ENCODE results near the gene BAIAP2. TPM values are rescaled to one million over a fixed set of nuclear protein-coding genes. Genes with fewer than 3 reads are reported as not detected.
A peak's percentile ranks its signal among the peaks of the same experiment; 100 is the strongest.

Gene BAIAP2
- total and polyA plus RNA-seq, 12 donors, result 9.5 to 25.8 (median 15.6) TPM

DNA sequence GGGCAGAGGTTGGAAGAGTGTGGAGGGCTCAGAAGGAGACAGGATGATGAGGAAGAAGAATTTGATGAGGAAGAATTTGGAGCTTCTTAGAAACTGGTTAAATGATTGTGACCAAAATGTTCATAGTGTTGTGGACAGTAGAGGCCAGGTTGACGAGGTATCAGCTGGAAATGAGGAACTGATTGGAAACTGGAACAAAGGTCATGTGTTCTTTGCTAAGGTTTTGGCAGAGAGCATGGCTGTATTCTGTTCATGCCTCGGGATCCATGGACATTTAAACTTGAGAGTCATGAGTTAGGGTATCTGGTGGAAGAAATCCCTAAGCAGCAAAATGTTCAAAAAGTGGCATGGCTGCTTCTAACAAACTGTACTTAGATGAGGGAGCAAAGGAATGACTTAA, 24.0 kb upstream of the BAIAP2 start:
- H3K36me3 ChIP-seq, result no peaks in the 10 kb centered on the region
- TF ChIP-seq, protein P1, sequence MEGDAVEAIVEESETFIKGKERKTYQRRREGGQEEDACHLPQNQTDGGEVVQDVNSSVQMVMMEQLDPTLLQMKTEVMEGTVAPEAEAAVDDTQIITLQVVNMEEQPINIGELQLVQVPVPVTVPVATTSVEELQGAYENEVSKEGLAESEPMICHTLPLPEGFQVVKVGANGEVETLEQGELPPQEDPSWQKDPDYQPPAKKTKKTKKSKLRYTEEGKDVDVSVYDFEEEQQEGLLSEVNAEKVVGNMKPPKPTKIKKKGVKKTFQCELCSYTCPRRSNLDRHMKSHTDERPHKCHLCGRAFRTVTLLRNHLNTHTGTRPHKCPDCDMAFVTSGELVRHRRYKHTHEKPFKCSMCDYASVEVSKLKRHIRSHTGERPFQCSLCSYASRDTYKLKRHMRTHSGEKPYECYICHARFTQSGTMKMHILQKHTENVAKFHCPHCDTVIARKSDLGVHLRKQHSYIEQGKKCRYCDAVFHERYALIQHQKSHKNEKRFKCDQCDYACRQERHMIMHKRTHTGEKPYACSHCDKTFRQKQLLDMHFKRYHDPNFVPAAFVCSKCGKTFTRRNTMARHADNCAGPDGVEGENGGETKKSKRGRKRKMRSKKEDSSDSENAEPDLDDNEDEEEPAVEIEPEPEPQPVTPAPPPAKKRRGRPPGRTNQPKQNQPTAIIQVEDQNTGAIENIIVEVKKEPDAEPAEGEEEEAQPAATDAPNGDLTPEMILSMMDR (IDR thresholded peaks at IDR 0.05), result no peak
- WGBS, 2 donors, result 70 to 74% methylated on average over 2 of the region's 2 CpGs
- H3K4me1 ChIP-seq, result peaks cover 0 to 6% (median 0%) of the 10 kb centered on the region in 9 donors
- no peak overlapping the region for H3K4me3 ChIP-seq
- H3K27ac ChIP-seq, result no peak overlapping the region
- no peak for ATAC-seq
- DNase-seq, result no peak
- H3K9me3 ChIP-seq, result peaks cover 0 to 17% (median 3%) of the 10 kb centered on the region in 11 donors
- H3K27me3 ChIP-seq, result peaks cover 0 to 4% (median 0%) of the 10 kb centered on the region in 7 donors
- intact Hi-C loops (cut with DNase I), result loop anchor here in 1 of 10 donors (10.0 kb wide), 1 partner anchor 194 kb away; no protein-coding TSS in a partner anchor

DNA sequence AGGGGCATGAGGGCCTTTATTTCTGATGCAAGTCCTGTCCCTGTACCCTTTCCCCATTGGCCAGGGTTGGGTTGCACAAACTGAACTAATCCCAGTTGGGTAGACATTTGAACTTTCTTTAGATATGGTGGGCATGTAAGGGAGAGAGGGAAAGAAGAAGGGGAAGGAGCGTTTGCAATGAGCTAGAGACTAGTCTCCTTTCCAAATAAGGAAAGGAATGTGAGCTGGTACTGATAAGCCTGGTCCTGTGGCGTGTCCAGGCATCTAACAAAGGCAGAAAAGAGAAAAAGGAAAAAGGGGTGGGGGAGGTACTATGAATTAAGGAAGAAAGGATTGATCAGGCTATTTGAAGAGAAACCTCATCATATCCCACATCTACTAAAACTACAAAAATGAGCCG, 23.0 kb upstream of the BAIAP2 start:
- WGBS, 2 donors, result 47 to 56% methylated on average over 3 of the region's 3 CpGs
- intact Hi-C loops (cut with DNase I), result loop anchor here in 1 of 10 donors (10.0 kb wide), 1 partner anchor 193 kb away; no protein-coding TSS in a partner anchor
- no peak for DNase-seq
- Histone ChIP-seq H3K4me1 (peaks cover 0 to 6% (median 0%) of the 10 kb centered on the region in 9 donors), H3K36me3 (no peaks in the 10 kb centered on the region), H3K27me3 (no peaks in the 10 kb centered on the region), H3K4me3 (no peak overlapping the region), H3K9me3 (peaks cover 0 to 26% (median 3%) of the 10 kb centered on the region in 11 donors), H3K27ac (no peak overlapping the region)
- TF ChIP-seq, protein P1 (IDR thresholded peaks at IDR 0.05), result no peak
- no peak for ATAC-seq

DNA sequence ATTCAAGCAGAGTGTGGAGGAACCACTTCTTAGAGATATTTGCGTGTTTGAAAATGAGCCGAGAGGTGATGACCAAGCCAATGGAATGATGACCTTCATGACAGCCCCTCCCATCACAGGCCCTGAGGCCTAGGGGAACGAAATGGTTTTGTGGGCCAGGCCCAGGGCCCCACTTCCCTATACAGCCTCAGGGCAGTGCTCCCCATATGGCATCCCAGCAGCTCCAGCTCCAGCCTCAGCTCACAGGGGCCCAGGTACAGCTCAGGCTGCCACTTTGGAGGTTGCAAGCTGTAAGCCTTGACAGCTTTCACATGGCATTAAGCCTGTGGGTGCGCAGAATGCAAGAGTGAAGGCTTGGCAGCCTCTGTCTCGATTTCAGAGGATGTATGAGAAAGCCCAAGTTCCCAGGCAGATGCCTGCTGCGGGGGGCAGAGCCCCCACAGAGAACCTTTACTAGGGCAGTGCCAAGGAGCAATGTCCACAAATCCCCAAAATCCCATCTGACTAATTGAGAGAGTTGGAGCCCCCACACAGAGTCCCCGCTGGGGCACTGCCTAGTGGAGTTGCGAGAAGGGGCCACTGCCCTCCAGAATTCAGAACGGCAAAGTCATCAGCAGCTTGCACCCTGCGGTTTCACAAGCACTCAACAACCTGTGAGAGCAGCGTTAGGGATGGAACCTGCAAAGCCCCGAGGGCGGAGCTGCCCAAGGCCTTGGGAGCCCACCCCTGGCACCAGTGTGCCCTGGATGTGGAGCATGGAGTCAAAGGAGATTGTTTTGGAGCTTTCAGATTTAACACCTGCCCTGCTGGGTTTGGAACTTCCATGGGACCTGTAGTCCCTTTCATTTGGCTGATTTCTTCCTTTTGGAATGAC, 22.1 kb upstream of the BAIAP2 start:
- peaks cover 0 to 12% (median 3%) of the 10 kb centered on the region in 9 donors for H3K4me1 ChIP-seq
- no peaks in the 10 kb centered on the region for H3K27me3 ChIP-seq
- H3K36me3 ChIP-seq, result no peaks in the 10 kb centered on the region
- TF ChIP-seq, protein P1 (IDR thresholded peaks at IDR 0.05), result no peak
- no peak overlapping the region for H3K27ac ChIP-seq
- 88 to 92% methylated on average over 13 of the region's 13 CpGs for WGBS, 2 donors
- H3K9me3 ChIP-seq, result peaks cover 0 to 28% (median 3%) of the 10 kb centered on the region in 11 donors
- DNase-seq (no peak), ATAC-seq (peak in 1 of 8 donors; percentile 47)
- H3K4me3 ChIP-seq, result no peak overlapping the region
- intact Hi-C loops (cut with DNase I), result loop anchor here in 1 of 10 donors (10.0 kb wide), 1 partner anchor 192 kb away; no protein-coding TSS in a partner anchor

DNA sequence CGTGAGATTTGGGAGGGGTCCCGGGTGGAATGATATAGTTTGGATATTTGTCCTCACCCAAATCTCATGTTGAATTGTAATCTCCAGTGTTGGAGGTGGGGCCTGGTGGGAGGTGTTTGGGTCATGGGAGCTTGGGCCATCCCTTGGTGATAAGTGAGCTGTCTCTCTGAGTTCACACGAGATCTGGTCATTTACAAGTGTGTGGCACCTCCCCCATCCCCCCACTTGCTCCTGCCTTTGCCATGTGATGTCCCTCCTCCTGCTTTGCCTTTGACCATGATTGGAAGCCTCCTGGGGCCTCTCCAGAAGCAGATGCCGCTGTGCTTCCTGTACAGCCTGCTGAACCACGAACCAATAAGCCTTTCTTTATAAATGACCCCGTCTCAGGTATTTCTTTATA, 21.3 kb upstream of the BAIAP2 start:
- Histone ChIP-seq H3K36me3 (no peaks in the 10 kb centered on the region), H3K4me3 (no peak overlapping the region), H3K27ac (no peak overlapping the region), H3K27me3 (no peaks in the 10 kb centered on the region), H3K4me1 (peaks cover 0 to 19% (median 11%) of the 10 kb centered on the region in 9 donors), H3K9me3 (peaks cover 0 to 28% (median 3%) of the 10 kb centered on the region in 11 donors)
- WGBS, 2 donors, result 73 to 74% methylated on average over 6 of the region's 6 CpGs
- intact Hi-C loops (cut with DNase I), result loop anchor here in 1 of 10 donors (10.0 kb wide), 1 partner anchor 191 kb away; no protein-coding TSS in a partner anchor
- TF ChIP-seq, protein P1 (IDR thresholded peaks at IDR 0.05), result no peak
- ATAC-seq (no peak), DNase-seq (no peak)

Measured in heart right ventricle (tissue), 16 donors.